Measurements from ENCODE around the gene SSC5D.

DNA sequence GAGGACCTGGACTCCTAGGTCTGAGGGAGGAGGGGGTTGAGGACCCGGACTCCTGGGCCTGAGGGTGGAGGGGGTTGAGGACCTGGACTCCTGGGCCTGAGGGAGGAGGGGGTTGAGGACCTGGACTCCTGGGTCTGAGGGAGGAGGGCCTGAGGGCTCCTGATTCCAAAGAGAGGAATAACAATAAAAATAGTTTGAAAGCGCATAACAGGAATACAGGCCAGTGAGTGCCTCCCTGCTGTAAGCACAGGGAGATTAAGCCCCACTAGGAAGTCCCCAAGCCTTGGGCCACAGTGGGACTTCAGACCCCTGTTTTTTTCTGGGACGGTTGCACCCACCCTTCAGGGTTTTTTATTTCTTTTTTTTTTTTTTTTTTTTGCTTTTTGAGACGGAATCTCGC is 49.9 kb downstream of the SSC5D start:
- TF ChIP-seq POU2F2 (IDR thresholded peaks at IDR 0.05; ENCODE audit: low read depth, low read length) (no peak), POLR2AphosphoS5 (IDR thresholded peaks at IDR 0.05; ENCODE audit: low read depth, low read length) (no peak), POLR2A (IDR thresholded peaks at IDR 0.05; ENCODE audit: low read depth, low read length) (no peak)

Measured in GM12891 (cell line).